GM21447 (cell line): ENCODE results near the gene COL4A6.

Source experiments
- ATAC-seq: cut with Tn5 transposase; IDR thresholded peaks from one replicate; pipeline ENCODE4 v1.9.1; 2021; ENCODE audit not compliant: unreplicated experiment

Gene COL4A6

GRCh38 chrX:108275732-108276131 lies 162.5 kb downstream of the COL4A6 start:
- no peak for ATAC-seq

DNA sequence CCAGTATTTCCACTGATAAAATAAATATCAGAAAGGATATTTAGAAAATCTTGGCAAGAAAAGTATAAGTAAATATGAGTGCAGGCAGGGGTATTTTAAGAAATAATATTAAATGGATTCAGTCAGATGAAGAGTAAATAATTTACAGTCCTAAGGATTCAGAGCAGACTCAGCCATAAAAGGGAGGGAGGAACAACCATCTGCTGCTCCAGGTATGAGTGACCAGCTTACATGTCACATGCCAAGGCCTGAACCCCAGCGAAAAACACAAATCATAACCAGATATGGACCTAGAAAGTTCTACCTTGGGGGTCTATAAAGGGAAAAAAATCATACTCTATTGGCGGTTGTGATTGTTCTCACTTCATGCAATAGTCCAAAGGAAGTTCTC lies 166.8 kb downstream of the COL4A6 start:
- ATAC-seq = no peak

GRCh38 chrX:108270739-108271396 lies 167.4 kb downstream of the COL4A6 start:
- ATAC-seq = no peak

DNA sequence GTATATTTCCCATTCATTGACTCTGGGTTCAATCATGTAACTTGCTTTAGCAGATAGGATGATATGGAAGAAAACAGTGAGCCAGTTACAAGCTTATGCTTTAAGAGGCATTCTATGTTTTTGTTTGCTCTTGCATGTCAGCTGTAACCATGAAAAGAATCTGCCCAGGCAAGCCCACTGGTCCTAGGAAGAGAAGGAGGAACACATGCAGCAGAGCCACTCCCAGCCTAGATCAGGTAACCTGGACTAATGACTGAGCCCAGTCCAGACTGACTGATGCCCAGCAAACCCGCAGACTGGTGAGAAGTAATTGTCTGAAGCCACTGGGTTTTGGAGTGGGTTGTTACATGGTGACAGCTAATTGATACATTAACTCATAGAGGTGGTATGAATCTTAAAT lies 167.9 kb downstream of the COL4A6 start:
- ATAC-seq = no peak

DNA sequence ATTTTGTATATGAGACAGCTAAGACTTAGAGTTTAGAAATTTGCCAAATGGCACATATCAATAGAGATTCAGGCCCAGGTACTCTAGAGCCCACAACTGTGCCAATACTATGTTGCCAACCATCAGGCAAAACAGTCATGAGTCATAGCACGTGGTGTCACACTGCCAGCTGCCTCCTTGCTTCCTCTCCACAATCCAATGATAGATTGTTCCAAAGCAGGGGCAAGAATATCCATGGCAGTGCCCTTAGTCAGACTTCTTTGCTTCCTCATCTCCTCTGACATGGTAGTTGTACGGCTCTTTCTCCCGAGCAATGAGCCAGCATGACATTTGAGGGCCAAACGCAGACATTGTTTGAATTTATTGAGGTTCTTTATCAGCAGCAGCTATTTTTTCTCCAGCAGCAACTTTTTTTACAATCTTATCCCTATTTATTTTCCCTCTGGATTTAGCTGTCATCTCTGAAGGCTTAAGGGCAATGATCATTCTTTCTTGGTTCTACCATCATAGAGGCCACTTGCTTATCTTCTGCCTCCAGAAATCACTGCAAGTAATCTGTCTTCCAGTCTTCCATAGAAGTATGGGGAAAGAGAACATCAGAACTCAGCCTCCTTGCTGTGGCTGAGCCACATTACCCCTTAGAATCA lies 169.7 kb downstream of the COL4A6 start:
- ATAC-seq = no peak

DNA sequence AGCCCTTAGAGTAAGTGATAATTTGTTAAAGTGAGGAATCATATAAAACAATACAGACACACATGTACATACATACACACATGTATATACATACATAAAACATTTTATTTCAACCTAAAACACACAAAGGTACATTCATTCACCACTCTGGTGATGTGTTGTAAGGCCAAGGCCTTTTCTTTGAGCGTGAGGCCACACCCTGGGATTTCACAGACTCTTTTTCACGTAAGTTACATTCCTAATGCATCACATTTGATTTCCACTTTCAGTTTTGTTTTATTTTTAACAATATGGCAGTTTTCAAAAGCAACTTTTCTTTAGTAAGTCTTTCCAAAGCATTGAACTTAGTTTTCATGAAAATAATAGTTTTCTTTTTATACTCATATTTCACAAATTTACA lies 170.7 kb downstream of the COL4A6 start:
- ATAC-seq = no peak

GRCh38 chrX:108264376-108264775 lies 173.8 kb downstream of the COL4A6 start:
- no peak for ATAC-seq

DNA sequence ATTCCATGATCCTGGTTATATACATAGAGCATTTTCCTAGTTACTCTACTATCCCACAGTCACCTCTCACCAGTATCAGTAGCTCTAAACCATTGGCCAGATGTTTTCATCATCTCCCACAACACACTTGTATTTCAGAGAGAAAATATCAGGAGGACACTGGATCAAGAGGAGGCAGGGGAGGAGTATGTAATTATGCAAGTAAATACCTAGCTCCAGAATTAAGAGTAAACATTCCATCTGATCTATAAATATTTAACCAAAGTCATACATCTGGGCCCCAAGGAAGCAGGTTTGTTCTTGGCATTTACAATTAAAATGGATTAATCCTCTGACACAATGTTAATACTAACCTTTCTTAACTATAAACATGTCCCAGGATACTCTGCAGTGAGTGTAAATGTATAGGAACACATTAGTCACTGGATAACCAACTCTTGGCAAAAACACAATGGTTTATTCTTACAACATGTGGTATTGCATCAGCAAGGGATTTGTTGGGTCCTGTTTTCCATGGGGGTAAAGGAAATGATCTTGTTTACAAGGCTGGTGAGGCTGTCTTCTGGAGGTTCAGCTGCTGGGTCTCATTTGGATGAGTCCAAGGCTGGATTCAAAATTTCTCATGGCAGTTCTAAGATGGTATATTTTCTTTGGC lies 176.5 kb downstream of the COL4A6 start:
- no peak for ATAC-seq

GRCh38 chrX:108257556-108257955 lies 180.7 kb downstream of the COL4A6 start:
- no peak for ATAC-seq

GRCh38 chrX:108254636-108255035 lies 183.6 kb downstream of the COL4A6 start:
- no peak for ATAC-seq

GRCh38 chrX:108250654-108251579 lies 187.3 kb downstream of the COL4A6 start:
- ATAC-seq = no peak

DNA sequence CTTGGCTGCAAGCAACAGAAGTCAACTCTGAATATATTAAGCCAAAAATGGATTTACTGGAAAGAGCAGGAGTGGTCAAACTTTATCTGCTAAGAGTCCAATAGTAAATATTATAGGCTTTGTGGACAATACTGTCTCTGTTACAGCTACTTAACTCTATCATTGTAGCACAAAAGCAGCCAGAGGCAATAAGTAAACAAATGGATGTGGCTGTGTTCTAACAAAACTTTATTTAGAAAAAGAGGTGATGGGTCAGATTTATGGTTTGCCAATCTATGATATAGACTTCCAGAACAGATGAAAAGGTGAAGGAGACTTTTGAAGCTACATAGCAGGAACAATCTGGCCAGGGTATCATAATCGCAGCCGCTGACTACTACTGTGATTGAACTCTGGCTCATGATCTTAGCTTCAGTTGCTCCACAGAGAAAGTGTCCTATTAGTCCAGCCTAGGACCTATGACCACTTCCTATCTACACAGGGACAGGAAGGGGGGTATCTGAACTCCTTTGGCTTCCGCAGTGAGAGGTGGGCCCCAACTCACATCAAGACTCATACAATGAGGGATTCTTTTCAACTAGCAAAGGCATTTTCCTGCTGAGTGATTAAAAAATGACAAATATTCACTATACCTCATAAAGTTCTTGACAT lies 191.8 kb downstream of the COL4A6 start:
- ATAC-seq = no peak

- no peak for ATAC-seq
These were observed 192.8 kb downstream of the COL4A6 start for GRCh38 chrX:108245462-108245861.

DNA sequence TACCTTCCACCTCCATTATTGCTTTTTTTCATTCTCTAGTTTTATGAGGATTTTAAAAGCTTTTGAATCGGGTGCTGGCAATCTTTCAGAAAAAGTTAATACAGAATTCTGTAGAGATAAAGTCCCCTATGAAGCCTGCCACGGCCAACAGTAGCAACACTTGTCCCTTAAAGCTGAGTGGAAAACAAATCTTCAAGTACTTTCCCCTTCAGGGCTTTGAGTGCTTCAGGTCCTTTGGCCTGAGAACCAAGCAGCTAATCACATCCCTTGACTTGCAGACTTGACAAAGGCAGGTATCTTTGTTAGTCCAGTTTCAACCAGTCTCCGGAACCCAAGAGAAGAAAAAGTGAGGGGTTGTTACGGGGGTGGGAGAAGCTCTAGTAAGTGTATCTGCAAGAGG lies 202.2 kb downstream of the COL4A6 start:
- no peak for ATAC-seq

GRCh38 chrX:108230574-108230973 lies 207.6 kb downstream of the COL4A6 start:
- no peak for ATAC-seq

- ATAC-seq = peak; percentile 70
These were observed 213.2 kb downstream of the COL4A6 start for GRCh38 chrX:108224727-108225621.

- ATAC-seq = no peak
These were observed 214.0 kb downstream of the COL4A6 start for GRCh38 chrX:108224218-108224617.

- no peak for ATAC-seq
These were observed 214.6 kb downstream of the COL4A6 start for GRCh38 chrX:108223585-108223984.

- ATAC-seq = no peak
These were observed 216.8 kb downstream of the COL4A6 start for GRCh38 chrX:108221301-108221864.
